ENCODE data around the gene MEX3D.

Gene MEX3D

DNA sequence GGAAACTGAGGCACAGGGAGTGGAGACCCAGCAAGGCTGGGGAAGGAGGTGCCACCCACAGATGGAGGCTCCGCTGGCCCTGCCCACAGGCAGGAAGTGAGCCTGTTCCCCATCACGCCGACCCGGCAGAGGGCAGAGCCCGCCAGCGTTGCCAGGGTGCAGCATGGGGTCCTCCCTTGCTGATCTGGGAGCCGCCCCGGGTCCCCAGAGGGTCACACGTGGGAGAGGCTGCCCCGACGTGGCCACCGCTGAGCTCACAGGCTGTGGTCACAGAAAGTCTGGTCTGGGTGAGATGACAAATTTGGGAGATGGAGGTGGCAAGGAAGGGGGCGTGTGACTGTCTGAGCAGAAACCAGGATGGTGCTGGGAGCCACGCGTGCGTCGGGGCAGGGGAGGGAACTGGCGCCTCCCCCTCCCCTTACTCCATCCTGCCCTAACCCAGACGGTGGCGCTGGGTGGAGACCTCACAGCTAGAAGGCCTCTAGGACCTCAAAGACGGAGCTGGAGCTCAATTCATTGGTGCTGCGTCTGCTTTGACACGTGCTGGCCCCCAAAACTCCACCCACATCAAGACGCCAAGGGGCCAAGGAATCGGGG lies 7.7 kb downstream of the MEX3D start:
- Histone ChIP-seq H3K9me3 (no peaks in the 10 kb centered on the region), H3K4me1 (ENCODE audit: control insufficient read depth in 1 of 2, insufficient read depth in 1 of 2, low read depth in 1 of 2, low read length in 1 of 2) (no peaks in the 10 kb centered on the region), H3K36me3 (no peaks in the 10 kb centered on the region), H3K27ac (no peak overlapping the region), H3K4me3 (ENCODE audit: low read depth in 1 of 2, low read length in 1 of 2) (no peak overlapping the region), H3K27me3 (peaks cover 57% of the 10 kb centered on the region)
- TF ChIP-seq, protein P1, sequence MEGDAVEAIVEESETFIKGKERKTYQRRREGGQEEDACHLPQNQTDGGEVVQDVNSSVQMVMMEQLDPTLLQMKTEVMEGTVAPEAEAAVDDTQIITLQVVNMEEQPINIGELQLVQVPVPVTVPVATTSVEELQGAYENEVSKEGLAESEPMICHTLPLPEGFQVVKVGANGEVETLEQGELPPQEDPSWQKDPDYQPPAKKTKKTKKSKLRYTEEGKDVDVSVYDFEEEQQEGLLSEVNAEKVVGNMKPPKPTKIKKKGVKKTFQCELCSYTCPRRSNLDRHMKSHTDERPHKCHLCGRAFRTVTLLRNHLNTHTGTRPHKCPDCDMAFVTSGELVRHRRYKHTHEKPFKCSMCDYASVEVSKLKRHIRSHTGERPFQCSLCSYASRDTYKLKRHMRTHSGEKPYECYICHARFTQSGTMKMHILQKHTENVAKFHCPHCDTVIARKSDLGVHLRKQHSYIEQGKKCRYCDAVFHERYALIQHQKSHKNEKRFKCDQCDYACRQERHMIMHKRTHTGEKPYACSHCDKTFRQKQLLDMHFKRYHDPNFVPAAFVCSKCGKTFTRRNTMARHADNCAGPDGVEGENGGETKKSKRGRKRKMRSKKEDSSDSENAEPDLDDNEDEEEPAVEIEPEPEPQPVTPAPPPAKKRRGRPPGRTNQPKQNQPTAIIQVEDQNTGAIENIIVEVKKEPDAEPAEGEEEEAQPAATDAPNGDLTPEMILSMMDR (IDR thresholded peaks at IDR 0.05) = no peak

DNA sequence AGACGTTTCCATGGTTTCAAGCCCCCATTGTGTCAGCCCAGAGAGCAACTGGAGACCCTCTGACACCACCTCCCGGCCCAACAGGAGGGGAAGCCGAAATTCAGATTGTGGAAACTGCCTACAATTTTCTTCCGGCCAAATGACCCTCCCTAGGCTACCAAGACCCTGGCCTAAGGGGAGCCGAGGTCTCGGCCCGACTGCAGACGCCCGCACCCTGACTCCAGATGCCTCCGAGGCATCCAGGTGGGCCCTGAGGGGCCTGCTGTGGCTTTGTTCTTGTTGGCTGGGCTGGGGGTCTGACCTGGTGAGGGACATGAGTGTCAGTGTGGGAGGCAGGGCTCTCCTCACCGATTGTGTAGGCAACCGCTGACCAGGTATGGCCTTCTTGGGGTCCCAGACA lies 9.6 kb downstream of the MEX3D start:
- Histone ChIP-seq H3K9me3 (no peaks in the 10 kb centered on the region), H3K4me3 (ENCODE audit: low read depth in 1 of 2, low read length in 1 of 2) (no peak overlapping the region), H3K27me3 (peaks cover 39% of the 10 kb centered on the region), H3K4me1 (ENCODE audit: control insufficient read depth in 1 of 2, insufficient read depth in 1 of 2, low read depth in 1 of 2, low read length in 1 of 2) (no peaks in the 10 kb centered on the region), H3K27ac (no peak overlapping the region), H3K36me3 (no peaks in the 10 kb centered on the region)
- TF ChIP-seq, protein P1 (IDR thresholded peaks at IDR 0.05) = no peak

DNA sequence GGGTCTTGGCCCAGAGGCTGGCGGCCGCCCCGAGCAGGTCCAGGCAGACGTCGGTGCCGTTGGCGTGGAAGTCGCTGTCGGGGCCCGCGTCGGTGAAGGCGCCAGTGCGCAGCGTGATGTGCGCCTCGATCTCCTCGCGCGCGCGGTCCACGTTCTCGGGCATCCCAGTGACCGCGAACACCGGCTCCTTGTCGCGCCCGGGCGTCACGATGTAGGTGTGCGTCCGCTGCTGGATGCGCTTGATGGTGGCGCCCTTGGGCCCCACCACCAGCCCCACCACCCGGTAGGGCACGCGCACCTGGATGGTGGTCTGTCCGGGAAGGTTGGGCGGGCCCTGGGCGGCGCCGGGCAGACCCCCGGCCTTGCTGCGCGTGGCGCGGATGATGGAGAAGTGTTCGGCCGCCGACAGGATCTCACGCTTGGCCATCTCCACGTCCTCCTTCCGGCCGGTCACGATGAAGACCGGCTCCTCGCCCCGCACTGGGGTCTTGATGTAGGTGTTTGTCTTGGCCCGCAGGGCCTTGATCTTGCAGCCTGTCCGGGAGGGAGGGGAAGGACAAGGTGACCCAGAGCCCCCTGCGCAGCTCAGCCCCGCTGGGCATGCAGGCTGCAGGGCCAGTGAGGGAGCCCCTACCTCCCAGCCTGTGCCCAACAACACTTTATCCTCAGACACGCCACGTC lies 11.6 kb downstream of the MEX3D start:
- Histone ChIP-seq H3K9me3 (no peaks in the 10 kb centered on the region), H3K27me3 (peaks cover 32% of the 10 kb centered on the region), H3K4me1 (ENCODE audit: control insufficient read depth in 1 of 2, insufficient read depth in 1 of 2, low read depth in 1 of 2, low read length in 1 of 2) (no peaks in the 10 kb centered on the region), H3K4me3 (ENCODE audit: low read depth in 1 of 2, low read length in 1 of 2) (no peak overlapping the region), H3K27ac (no peak overlapping the region), H3K36me3 (no peaks in the 10 kb centered on the region)
- TF ChIP-seq, protein P1 (IDR thresholded peaks at IDR 0.05) = no peak

DNA sequence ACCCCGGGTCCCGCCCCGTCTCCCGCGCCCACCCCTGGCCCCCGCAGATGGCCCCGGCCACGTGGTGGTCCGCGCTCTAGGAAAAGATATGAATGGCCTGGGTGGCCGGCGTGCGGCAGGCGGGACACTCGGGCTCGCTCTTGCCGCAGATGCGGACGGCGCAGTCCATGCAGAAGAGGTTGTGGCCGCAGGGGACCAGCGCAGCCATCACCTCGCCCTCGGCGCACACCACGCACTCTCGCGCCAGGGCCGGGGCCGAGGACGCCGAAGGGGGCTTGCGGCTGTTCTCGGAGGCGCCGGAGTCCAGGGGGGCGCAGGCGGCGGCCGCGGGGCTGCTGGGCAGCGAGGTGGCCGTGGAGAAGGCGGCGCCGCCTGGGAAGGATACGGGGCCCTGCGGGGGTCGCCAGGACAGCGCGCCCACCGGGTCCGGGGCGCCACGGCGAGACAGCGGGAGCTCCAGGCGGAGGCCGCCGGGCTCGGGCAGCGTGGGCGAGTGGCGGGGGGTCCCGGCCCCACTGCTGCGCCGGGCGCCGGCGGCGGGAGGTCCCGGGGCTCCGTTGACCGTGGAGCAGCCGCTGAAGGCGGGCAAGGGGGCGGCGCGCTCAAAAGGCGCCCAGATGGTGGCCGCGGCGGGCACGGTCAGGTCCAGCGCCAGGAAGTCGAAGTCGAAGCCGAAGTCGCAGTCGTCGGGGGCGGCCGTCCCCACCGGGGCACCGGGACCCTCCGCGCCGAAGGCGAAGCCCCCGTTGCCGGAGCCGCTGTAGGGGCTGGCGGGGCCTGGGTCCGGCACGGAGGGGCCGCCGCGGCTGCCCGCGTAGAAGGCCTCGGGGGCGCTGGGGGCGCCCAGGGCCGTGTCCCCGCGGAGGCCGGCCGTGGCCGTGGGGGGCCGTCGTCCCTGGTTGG lies 12.4 kb downstream of the MEX3D start:
- H3K36me3 ChIP-seq = no peaks in the 10 kb centered on the region
- TF ChIP-seq, protein P1 (IDR thresholded peaks at IDR 0.05) = no peak
- H3K27me3 ChIP-seq = peaks cover 27% of the 10 kb centered on the region
- H3K4me3 ChIP-seq (ENCODE audit: low read depth in 1 of 2, low read length in 1 of 2) = no peak overlapping the region
- H3K9me3 ChIP-seq = no peaks in the 10 kb centered on the region
- no peaks in the 10 kb centered on the region for H3K4me1 ChIP-seq (ENCODE audit: control insufficient read depth in 1 of 2, insufficient read depth in 1 of 2, low read depth in 1 of 2, low read length in 1 of 2)
- H3K27ac ChIP-seq = no peak overlapping the region

DNA sequence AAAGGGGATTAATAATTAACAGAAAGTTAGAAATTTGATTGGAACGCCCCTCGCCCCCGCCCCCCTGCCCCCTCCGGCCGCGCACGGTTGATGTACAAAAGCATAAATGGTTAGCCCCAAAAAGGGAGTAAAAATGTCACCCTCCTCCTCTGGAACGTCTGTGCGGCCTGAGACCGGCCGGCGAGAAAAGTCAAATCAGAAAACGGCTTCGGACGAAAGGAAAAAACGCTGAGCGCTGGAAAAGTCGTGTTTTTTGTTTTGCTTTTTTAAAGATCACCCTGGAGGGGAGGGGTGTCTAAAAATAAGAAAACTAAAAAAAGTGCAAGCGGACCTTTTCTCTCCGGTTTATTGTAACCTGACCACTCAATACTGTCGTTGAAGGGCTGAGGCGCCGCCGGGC lies 13.2 kb downstream of the MEX3D start:
- TF ChIP-seq, protein P1 (IDR thresholded peaks at IDR 0.05) = no peak
- no peaks in the 10 kb centered on the region for H3K9me3 ChIP-seq
- no peaks in the 10 kb centered on the region for H3K36me3 ChIP-seq
- H3K27me3 ChIP-seq = peaks cover 19% of the 10 kb centered on the region
- no peak overlapping the region for H3K27ac ChIP-seq
- no peaks in the 10 kb centered on the region for H3K4me1 ChIP-seq (ENCODE audit: control insufficient read depth in 1 of 2, insufficient read depth in 1 of 2, low read depth in 1 of 2, low read length in 1 of 2)
- no peak overlapping the region for H3K4me3 ChIP-seq (ENCODE audit: low read depth in 1 of 2, low read length in 1 of 2)
